PC-9 (cell line): ENCODE data around the gene ATRNL1. TPM values are rescaled to one million over a fixed set of nuclear protein-coding genes. Genes with fewer than 3 reads are reported as not detected.

ENCODE experiments used
- BruUV-seq: library from RNA; stranded (reverse); fragments of 400-500 nt; replicated peaks from 2 replicates; lab custom pipeline; 2021; lab: Mats Ljungman, UMichigan
- CTCF ChIA-PET: fragments of 300-600 bp; sonication (Branson Sonifier 250); formaldehyde crosslinking; loops from one replicate; lab custom pipeline; 2022; ENCODE audit warnings: antibody characterized with exemption; lab: Charles Lee
- POLR2A ChIA-PET: fragments of 300-600 bp; sonication (Branson Sonifier 250); formaldehyde crosslinking; loops from one replicate; lab custom pipeline; 2022; ENCODE audit warnings: antibody characterized with exemption; ENCODE audit not compliant: unreplicated experiment; lab: Charles Lee
- DNase-seq, 2 experiments: peaks; one replicate each; pipeline versions ENCODE4 v3.0.0 to v3.0.0-alpha.2; 2015 to 2022; ENCODE audit warnings: mixed read lengths in 1 of 2
- H2AFZ ChIP-seq: fragments of 200-600 bp; sonication (generic); 2 replicates; pipeline ENCODE4 v1.8.1; 2017; ENCODE audit warnings: antibody characterized with exemption
- H3F3A ChIP-seq: fragments of 200-600 bp; sonication (generic); 2 replicates; pipeline ENCODE4 v1.8.1; 2017; ENCODE audit warnings: antibody characterized with exemption, mild to moderate bottlenecking, low read depth; ENCODE audit not compliant: insufficient read depth
- H3K27ac ChIP-seq: fragments of 200-600 bp; sonication (generic); 2 replicates; pipeline ENCODE4 v1.6.1; 2016; ENCODE audit warnings: mixed run types
- H3K27me3 ChIP-seq: fragments of 200-600 bp; sonication (generic); 2 replicates; pipeline ENCODE4 v1.6.1; 2016; ENCODE audit warnings: low read depth, mixed run types; ENCODE audit not compliant: insufficient read depth
- H3K36me3 ChIP-seq: fragments of 200-600 bp; sonication (generic); 2 replicates; pipeline ENCODE4 v1.6.1; 2016; ENCODE audit warnings: low read depth, mixed run types
- H3K4me1 ChIP-seq: fragments of 200-600 bp; sonication (generic); replicated peaks from 2 replicates; pipeline ENCODE4 v1.6.1; 2016; ENCODE audit warnings: mixed run types; ENCODE audit not compliant: insufficient read depth
- H3K4me2 ChIP-seq: fragments of 200-600 bp; sonication (generic); 2 replicates; pipeline ENCODE4 v1.6.1; 2017; ENCODE audit warnings: mixed run types
- H3K4me3 ChIP-seq: fragments of 200-600 bp; sonication (generic); 2 replicates; pipeline ENCODE4 v1.6.1; 2016; ENCODE audit warnings: mixed run types
- H3K79me2 ChIP-seq: fragments of 200-600 bp; sonication (generic); 2 replicates; pipeline ENCODE4 v1.6.1; 2017; ENCODE audit warnings: low read depth, mixed run types
- H3K9me2 ChIP-seq: fragments of 200-600 bp; sonication (generic); 2 replicates; pipeline ENCODE4 v1.8.1; 2017; ENCODE audit warnings: mild to moderate bottlenecking; ENCODE audit not compliant: insufficient read depth
- H3K9me3 ChIP-seq: fragments of 200-600 bp; sonication (generic); 2 replicates; pipeline ENCODE4 v1.8.1; 2016; ENCODE audit warnings: low read depth; ENCODE audit not compliant: insufficient read depth
- H4K20me1 ChIP-seq: fragments of 200-600 bp; sonication (generic); 2 replicates; pipeline ENCODE4 v1.8.1; 2017; ENCODE audit not compliant: insufficient read depth
- CTCF ChIP-seq: fragments of 200-600 bp; sonication (generic); conservative IDR thresholded peaks from 2 replicates; pipeline ENCODE4 v1.6.1; 2017; ENCODE audit warnings: mixed run types, antibody characterized with exemption, mild to moderate bottlenecking, moderate library complexity
- EZH2 ChIP-seq: fragments of 200-600 bp; sonication (generic); IDR thresholded peaks from 2 replicates; pipeline ENCODE4 v1.8.0; 2017; ENCODE audit warnings: antibody characterized with exemption, low read depth
- intact Hi-C: fragments of 100-400 bp; cut with micrococcal nuclease; formaldehyde crosslinking; loops from one replicate; pipeline ENCODE4 v1.10.0; 2022; ENCODE audit not compliant: unreplicated experiment
- total RNA-seq: library from RNA; stranded (reverse); gene quantifications from 2 replicates; pipeline ENCODE4 v1.2.3, GENCODE V29; 2021

The ATRNL1 gene
- total RNA-seq, 1 experiment from 2014 or later = not detected

- BruUV-seq = no TSS peak
- Histone ChIP-seq H3K4me2 (no peak overlapping the region), H3K27me3 (no peaks in the 10 kb centered on the region), H2AFZ (no peak overlapping the region), H3K4me3 (no peak overlapping the region), H3K79me2 (no peaks in the 10 kb centered on the region), H3K4me1 (no peaks in the 10 kb centered on the region), H3K27ac (no peak overlapping the region), H3K36me3 (no peaks in the 10 kb centered on the region), H3K9me2 (no peaks in the 10 kb centered on the region), H3F3A (no peaks in the 10 kb centered on the region), H3K9me3 (no peaks in the 10 kb centered on the region), H4K20me1 (no peaks in the 10 kb centered on the region)
- CTCF ChIA-PET = no interaction called here
- POLR2A ChIA-PET = no interaction called here
- DNase-seq = no peak
- TF ChIP-seq EZH2 (no peak), CTCF (no peak)
- intact Hi-C loops = no loop called here
Observed at GRCh38 chr10:115846528-115846927, 753.4 kb downstream of the ATRNL1 start.

- H4K20me1 ChIP-seq = no peaks in the 10 kb centered on the region
- ChIA-PET POLR2A (no interaction called here), CTCF (no interaction called here)
- H3K4me1 ChIP-seq = no peaks in the 10 kb centered on the region
- H3K9me3 ChIP-seq = no peaks in the 10 kb centered on the region
- DNase-seq = no peak
- no peaks in the 10 kb centered on the region for H3K36me3 ChIP-seq
- no TSS peak for BruUV-seq
- no peak overlapping the region for H3K4me3 ChIP-seq
- no peaks in the 10 kb centered on the region for H3K9me2 ChIP-seq
- H3K27me3 ChIP-seq = no peaks in the 10 kb centered on the region
- no peak overlapping the region for H3K27ac ChIP-seq
- TF ChIP-seq CTCF (no peak), EZH2 (no peak)
- no peaks in the 10 kb centered on the region for H3K79me2 ChIP-seq
- intact Hi-C loops = no loop called here
- no peaks in the 10 kb centered on the region for H3F3A ChIP-seq
- no peak overlapping the region for H2AFZ ChIP-seq
- no peak overlapping the region for H3K4me2 ChIP-seq
Observed at GRCh38 chr10:115849197-115849596, 756.0 kb downstream of the ATRNL1 start.

GRCh38 chr10:115850666-115851065, 757.5 kb downstream of the ATRNL1 start:
- ChIA-PET CTCF (no interaction called here), POLR2A (no interaction called here)
- no peak for DNase-seq
- no peaks in the 10 kb centered on the region for H3K9me2 ChIP-seq
- no peak overlapping the region for H2AFZ ChIP-seq
- no peak overlapping the region for H3K27ac ChIP-seq
- no peaks in the 10 kb centered on the region for H4K20me1 ChIP-seq
- H3K4me3 ChIP-seq = no peak overlapping the region
- BruUV-seq = no TSS peak
- no peak overlapping the region for H3K4me2 ChIP-seq
- H3K4me1 ChIP-seq = no peaks in the 10 kb centered on the region
- H3K9me3 ChIP-seq = no peaks in the 10 kb centered on the region
- intact Hi-C loops = no loop called here
- no peak for TF ChIP-seq EZH2
- TF ChIP-seq CTCF = no peak
- no peaks in the 10 kb centered on the region for H3K36me3 ChIP-seq
- no peaks in the 10 kb centered on the region for H3F3A ChIP-seq
- no peaks in the 10 kb centered on the region for H3K79me2 ChIP-seq
- H3K27me3 ChIP-seq = no peaks in the 10 kb centered on the region
